Nephron (organoid): ENCODE results near the gene BPIFA1.

ENCODE experiments used
- H3K27ac Mint-ChIP-seq, 3 experiments: 2 replicates each; pipeline ENCODE4 v1.8.0; 2020; ENCODE audit warnings: mixed read lengths in 3 of 3, mild to moderate bottlenecking in 2 of 3, moderate library complexity in 1 of 3
- H3K27me3 Mint-ChIP-seq: 2 replicates; pipeline ENCODE4 v1.8.0; 2021; ENCODE audit warnings: low read depth, mild to moderate bottlenecking, moderate library complexity, mixed read lengths
- H3K36me3 Mint-ChIP-seq: 2 replicates; pipeline ENCODE4 v1.8.0; 2020; ENCODE audit warnings: low read depth, mixed read lengths
- H3K4me1 Mint-ChIP-seq: 2 replicates; pipeline ENCODE4 v1.8.0; 2020; ENCODE audit warnings: mixed read lengths
- H3K4me3 Mint-ChIP-seq, 3 experiments: 2 replicates each; pipeline ENCODE4 v1.8.0; 2020; ENCODE audit warnings: mild to moderate bottlenecking in 3 of 3, mixed read lengths in 3 of 3, moderate library complexity in 2 of 3
- H3K9me3 Mint-ChIP-seq: 2 replicates; pipeline ENCODE4 v1.8.0; 2020; ENCODE audit warnings: mixed read lengths
- TF ChIP-seq, protein P1 (sequence below), 3 experiments: fragments of 200-600 bp; sonication (generic); IDR thresholded peaks; one replicate each; pipeline ENCODE4 v1.5.0; 2021; ENCODE audit warnings: antibody characterized with exemption in 3 of 3; ENCODE audit not compliant: unreplicated experiment in 3 of 3

Gene BPIFA1

GRCh38 chr20:33280000-33280680, 44.3 kb downstream of the BPIFA1 start:
- TF ChIP-seq, protein P1, sequence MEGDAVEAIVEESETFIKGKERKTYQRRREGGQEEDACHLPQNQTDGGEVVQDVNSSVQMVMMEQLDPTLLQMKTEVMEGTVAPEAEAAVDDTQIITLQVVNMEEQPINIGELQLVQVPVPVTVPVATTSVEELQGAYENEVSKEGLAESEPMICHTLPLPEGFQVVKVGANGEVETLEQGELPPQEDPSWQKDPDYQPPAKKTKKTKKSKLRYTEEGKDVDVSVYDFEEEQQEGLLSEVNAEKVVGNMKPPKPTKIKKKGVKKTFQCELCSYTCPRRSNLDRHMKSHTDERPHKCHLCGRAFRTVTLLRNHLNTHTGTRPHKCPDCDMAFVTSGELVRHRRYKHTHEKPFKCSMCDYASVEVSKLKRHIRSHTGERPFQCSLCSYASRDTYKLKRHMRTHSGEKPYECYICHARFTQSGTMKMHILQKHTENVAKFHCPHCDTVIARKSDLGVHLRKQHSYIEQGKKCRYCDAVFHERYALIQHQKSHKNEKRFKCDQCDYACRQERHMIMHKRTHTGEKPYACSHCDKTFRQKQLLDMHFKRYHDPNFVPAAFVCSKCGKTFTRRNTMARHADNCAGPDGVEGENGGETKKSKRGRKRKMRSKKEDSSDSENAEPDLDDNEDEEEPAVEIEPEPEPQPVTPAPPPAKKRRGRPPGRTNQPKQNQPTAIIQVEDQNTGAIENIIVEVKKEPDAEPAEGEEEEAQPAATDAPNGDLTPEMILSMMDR (IDR thresholded peaks at IDR 0.05; ENCODE audit: unreplicated experiment in 3 of 3), result no peak

GRCh38 chr20:33280775-33281174, 45.0 kb downstream of the BPIFA1 start:
- Mint-ChIP-seq H3K36me3 (no peaks in the 10 kb centered on the region), H3K27me3 (peaks cover 17% of the 10 kb centered on the region), H3K4me3 (no peak overlapping the region), H3K4me1 (peaks cover 13% of the 10 kb centered on the region), H3K9me3 (no peaks in the 10 kb centered on the region), H3K27ac (no peak overlapping the region)
- TF ChIP-seq, protein P1 (IDR thresholded peaks at IDR 0.05; ENCODE audit: unreplicated experiment in 3 of 3), result no peak

More at GRCh38 chr20:33280000-33280680, 44.3 kb downstream of the BPIFA1 start:
- Mint-ChIP-seq H3K9me3 (no peaks in the 10 kb centered on the region), H3K27ac (peak overlapping the region in 1 of 3 experiments; percentile 54), H3K36me3 (no peaks in the 10 kb centered on the region), H3K4me3 (no peak overlapping the region), H3K27me3 (peaks cover 19% of the 10 kb centered on the region), H3K4me1 (peaks cover 11% of the 10 kb centered on the region)

DNA sequence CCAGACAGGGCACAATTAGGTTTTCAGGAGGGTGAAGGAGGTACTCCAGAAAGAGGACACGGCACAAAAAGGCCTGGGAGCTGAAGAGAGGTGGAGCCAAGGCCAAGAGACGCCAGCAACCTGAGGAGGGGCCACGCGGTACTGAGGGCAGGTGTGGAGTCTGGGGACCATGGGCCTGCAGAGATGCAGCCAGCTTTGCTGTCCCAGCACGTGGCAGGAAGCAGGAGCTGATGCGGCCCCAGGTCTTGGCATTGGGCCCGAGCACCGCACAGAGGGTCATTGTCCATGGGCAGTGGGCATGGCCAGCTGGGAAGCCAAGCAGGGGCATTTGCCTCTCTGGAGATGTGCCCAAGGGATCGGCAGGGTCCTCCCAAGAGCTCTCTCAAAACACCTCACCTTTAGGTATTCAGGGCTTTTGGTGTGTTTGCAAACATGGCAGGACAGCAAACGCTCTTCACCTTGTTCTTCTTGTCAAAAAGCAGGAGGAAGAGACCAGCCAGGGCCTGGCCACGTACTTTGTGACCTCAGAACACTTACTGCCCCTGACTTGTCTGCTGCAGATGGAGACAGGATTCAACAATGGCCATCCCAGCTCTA, 45.9 kb downstream of the BPIFA1 start:
- Mint-ChIP-seq H3K4me1 (peaks cover 13% of the 10 kb centered on the region), H3K9me3 (no peaks in the 10 kb centered on the region), H3K27me3 (peaks cover 12% of the 10 kb centered on the region), H3K27ac (no peak overlapping the region), H3K4me3 (no peak overlapping the region), H3K36me3 (no peaks in the 10 kb centered on the region)
- TF ChIP-seq, protein P1 (IDR thresholded peaks at IDR 0.05; ENCODE audit: unreplicated experiment in 3 of 3), result no peak

- Mint-ChIP-seq H3K4me3 (no peak overlapping the region), H3K9me3 (no peaks in the 10 kb centered on the region), H3K36me3 (no peaks in the 10 kb centered on the region), H3K27ac (no peak overlapping the region), H3K4me1 (peaks cover 13% of the 10 kb centered on the region), H3K27me3 (peaks cover 19% of the 10 kb centered on the region)
- TF ChIP-seq, protein P1 (IDR thresholded peaks at IDR 0.05; ENCODE audit: unreplicated experiment in 3 of 3), result no peak
These were observed 46.6 kb downstream of the BPIFA1 start for GRCh38 chr20:33282196-33282934.

GRCh38 chr20:33282991-33283555, 47.3 kb downstream of the BPIFA1 start, which contains the start of gene BPIFB1:
BPIFB1 (plus strand) TSS chr20:33283214; CDS start chr20:33286074, 2,860 bp downstream.
- no peaks in the 10 kb centered on the region for H3K9me3 Mint-ChIP-seq
- no peak within 1 kb of the TSS for H3K4me3 Mint-ChIP-seq
- no peaks in the 10 kb centered on the region for H3K36me3 Mint-ChIP-seq
- H3K27ac Mint-ChIP-seq, result no peak within 1 kb of the TSS
- H3K27me3 Mint-ChIP-seq, result peaks cover 22% of the 10 kb centered on the region
- TF ChIP-seq, protein P1 (IDR thresholded peaks at IDR 0.05; ENCODE audit: unreplicated experiment in 3 of 3), result no peak
- H3K4me1 Mint-ChIP-seq, result peaks cover 7% of the 10 kb centered on the region
